SK-N-SH treated with all-trans-retinoic acid at 6 μM for 48 hours (cell line): ENCODE results near the gene NCS1.

ENCODE experiments used
- ATAC-seq: fragments of 200-7000 bp; cut with Tn5 transposase; 3 replicates; pipeline ENCODE4 v1.9.1; 2020; ENCODE audit warnings: mild to moderate bottlenecking, moderate library complexity
- ARNTL ChIP-seq: fragments of 450-650 bp; formaldehyde crosslinking; IDR thresholded peaks from 2 replicates; pipeline ENCODE4 v1.5.0; 2020; ENCODE audit warnings: low read depth, mild to moderate bottlenecking, moderate library complexity, borderline replicate concordance
- BACH2 ChIP-seq: fragments of 250-450 bp; sonication (Bioruptor Pico); IDR thresholded peaks from 2 replicates; pipeline ENCODE4 v1.9.0; 2021; ENCODE audit warnings: mild to moderate bottlenecking, borderline replicate concordance
- CREB5 ChIP-seq: fragments of 250-450 bp; sonication (Bioruptor Pico); IDR thresholded peaks from 2 replicates; pipeline ENCODE4 v1.5.1; 2020; ENCODE audit warnings: low read depth, mild to moderate bottlenecking, moderate library complexity
- CSDC2 ChIP-seq: fragments of 250-450 bp; sonication (Bioruptor Pico); IDR thresholded peaks from 2 replicates; pipeline ENCODE4 v1.5.0; 2020; ENCODE audit warnings: mild to moderate bottlenecking, moderate library complexity
- CSRNP3 ChIP-seq: fragments of 250-450 bp; sonication (Bioruptor Pico); IDR thresholded peaks from 2 replicates; pipeline ENCODE4 v1.5.1; 2021; ENCODE audit warnings: mild to moderate bottlenecking, moderate library complexity
- ESRRG ChIP-seq: fragments of 250-450 bp; sonication (Bioruptor Pico); IDR thresholded peaks from 2 replicates; pipeline ENCODE4 v1.6.1; 2021; ENCODE audit warnings: mild to moderate bottlenecking
- GLIS3 ChIP-seq: fragments of 250-450 bp; sonication (Bioruptor Pico); IDR thresholded peaks from 2 replicates; pipeline ENCODE4 v1.5.0; 2020; ENCODE audit warnings: mild to moderate bottlenecking, moderate library complexity
- ISL1 ChIP-seq: fragments of 250-450 bp; sonication (Bioruptor Pico); IDR thresholded peaks from 2 replicates; pipeline ENCODE4 v2.1.2; 2022; ENCODE audit warnings: mild to moderate bottlenecking, moderate library complexity
- OSR1 ChIP-seq: fragments of 250-450 bp; sonication (Bioruptor Pico); IDR thresholded peaks from 2 replicates; pipeline ENCODE4 v1.8.0; 2022; ENCODE audit warnings: moderate library complexity, mild to moderate bottlenecking, inconsistent platforms
- PATZ1 ChIP-seq: fragments of 250-450 bp; sonication (Bioruptor Pico); IDR thresholded peaks from 2 replicates; pipeline ENCODE4 v1.8.0; 2020; ENCODE audit warnings: mild to moderate bottlenecking, moderate library complexity, borderline replicate concordance
- RARB ChIP-seq: fragments of 250-450 bp; sonication (Bioruptor Pico); IDR thresholded peaks from 2 replicates; pipeline ENCODE4 v1.8.0; 2021; ENCODE audit warnings: mild to moderate bottlenecking, moderate library complexity
- SNAI2 ChIP-seq: fragments of 250-450 bp; sonication (Bioruptor Pico); IDR thresholded peaks from 2 replicates; pipeline ENCODE4 v1.5.0; 2020; ENCODE audit warnings: mild to moderate bottlenecking, moderate library complexity
- TCF4 ChIP-seq: fragments of 250-450 bp; sonication (Bioruptor Pico); IDR thresholded peaks from 2 replicates; pipeline ENCODE4 v1.8.0; 2021; ENCODE audit warnings: mild to moderate bottlenecking, moderate library complexity, borderline replicate concordance
- TOX ChIP-seq: fragments of 250-450 bp; sonication (Bioruptor Pico); IDR thresholded peaks from 2 replicates; pipeline ENCODE4 v1.8.0; 2021; ENCODE audit warnings: mild to moderate bottlenecking, moderate library complexity, borderline replicate concordance
- TSHZ2 ChIP-seq: fragments of 250-450 bp; sonication (Bioruptor Pico); IDR thresholded peaks from 2 replicates; pipeline ENCODE4 v1.5.0; 2020; ENCODE audit warnings: mild to moderate bottlenecking, moderate library complexity
- ZC3H10 ChIP-seq: fragments of 250-450 bp; sonication (Bioruptor Pico); IDR thresholded peaks from 2 replicates; pipeline ENCODE4 v1.5.1; 2021; ENCODE audit warnings: mild to moderate bottlenecking, moderate library complexity
- ZFP3 ChIP-seq: fragments of 250-450 bp; sonication (Bioruptor Pico); IDR thresholded peaks from 2 replicates; pipeline ENCODE4 v1.5.0; 2020; ENCODE audit warnings: mild to moderate bottlenecking, moderate library complexity
- ZFP30 ChIP-seq: fragments of 450-650 bp; formaldehyde crosslinking; IDR thresholded peaks from 2 replicates; pipeline ENCODE4 v1.5.0; 2022; ENCODE audit warnings: mild to moderate bottlenecking, moderate library complexity
- ZNF565 ChIP-seq: fragments of 450-650 bp; formaldehyde crosslinking; conservative IDR thresholded peaks from 2 replicates; pipeline ENCODE4 v1.5.0; 2020; ENCODE audit warnings: low read depth, mild to moderate bottlenecking, moderate library complexity
- ZNF70 ChIP-seq: fragments of 450-650 bp; formaldehyde crosslinking; IDR thresholded peaks from 2 replicates; pipeline ENCODE4 v1.5.0; 2020; ENCODE audit warnings: mild to moderate bottlenecking, moderate library complexity

The NCS1 gene

GRCh38 chr9:130196643-130197042 lies 24.4 kb downstream of the NCS1 start:
- peak; percentile 40 for ATAC-seq
- no peak for TF ChIP-seq ZFP3
- TF ChIP-seq CSDC2: no peak
- TF ChIP-seq PATZ1 (CRISPR knock-in tag): no peak
- no peak for TF ChIP-seq ESRRG
- TF ChIP-seq ZFP30 (CRISPR knock-in tag): no peak
- no peak for TF ChIP-seq ISL1
- peak; percentile 53; the same call in 1 of the 2 replicates for TF ChIP-seq TCF4 (CRISPR knock-in tag)
- no peak for TF ChIP-seq ARNTL (CRISPR knock-in tag)

- no peak for ATAC-seq
Measured at GRCh38 chr9:130197386-130197785, 25.2 kb downstream of the NCS1 start.

GRCh38 chr9:130197888-130198287 lies 25.7 kb downstream of the NCS1 start:
- no peak for ATAC-seq
- TF ChIP-seq OSR1: no peak
- no peak for TF ChIP-seq ZC3H10 (CRISPR knock-in tag)
- no peak for TF ChIP-seq ISL1
- TF ChIP-seq CSDC2: no peak
- no peak for TF ChIP-seq TSHZ2 (CRISPR knock-in tag)
- no peak for TF ChIP-seq ESRRG
- TF ChIP-seq ZNF565: no peak
- TF ChIP-seq SNAI2: no peak
- no peak for TF ChIP-seq PATZ1 (CRISPR knock-in tag)
- TF ChIP-seq ZFP3: no peak
- no peak for TF ChIP-seq CREB5 (CRISPR knock-in tag)
- TF ChIP-seq ARNTL (CRISPR knock-in tag): no peak
- no peak for TF ChIP-seq TOX
- no peak for TF ChIP-seq BACH2 (CRISPR knock-in tag)
- no peak for TF ChIP-seq RARB (CRISPR knock-in tag)
- no peak for TF ChIP-seq ZNF70 (CRISPR knock-in tag)

More at GRCh38 chr9:130197386-130197785, 25.2 kb downstream of the NCS1 start:
- TF ChIP-seq CSDC2 (no peak), ZFP30 (CRISPR knock-in tag) (no peak)

GRCh38 chr9:130198501-130199179 lies 26.4 kb downstream of the NCS1 start:
- ATAC-seq: no peak
- TF ChIP-seq CREB5 (CRISPR knock-in tag): no peak
- no peak for TF ChIP-seq OSR1
- TF ChIP-seq ZFP3: no peak
- no peak for TF ChIP-seq ZNF70 (CRISPR knock-in tag)
- no peak for TF ChIP-seq ISL1
- TF ChIP-seq RARB (CRISPR knock-in tag): no peak
- TF ChIP-seq ZFP30 (CRISPR knock-in tag): no peak
- no peak for TF ChIP-seq GLIS3 (CRISPR knock-in tag)
- no peak for TF ChIP-seq BACH2 (CRISPR knock-in tag)
- no peak for TF ChIP-seq ARNTL (CRISPR knock-in tag)
- no peak for TF ChIP-seq PATZ1 (CRISPR knock-in tag)
- TF ChIP-seq ESRRG: no peak
- no peak for TF ChIP-seq CSRNP3
